ENCODE results near the gene WDR82. TPM values are rescaled to one million over a fixed set of nuclear protein-coding genes. Genes with fewer than 3 reads are reported as not detected.

The WDR82 gene
- total and polyA plus RNA-seq, 9 of the 15 experiments (the other 6 are each of a cell fraction or from before 2014, with no cell fraction given), result 6.4 to 62.9 (median 37.1) TPM

GRCh38 chr3:52253314-52254304 is 24.8 kb downstream of the WDR82 start:
- 0 out of 2 replicates have a peak, but pooled peaks cover 6% of the 10 kb centered on the region for H4K20me1 ChIP-seq (replicated peaks; ENCODE audit: control insufficient read depth, insufficient read depth, low read length)
- no peaks in the 10 kb centered on the region for H3K9me1 ChIP-seq (ENCODE audit: control insufficient read depth, insufficient read depth, low read length)
- no peaks in the 10 kb centered on the region; the same call in 2 of the 3 replicates for H3K79me2 ChIP-seq (ENCODE audit: control insufficient read depth, insufficient read depth, low read length)
- in situ Hi-C loops (cut with MboI) (no loop called here), intact Hi-C loops (cut with micrococcal nuclease) (no loop called here)
- H3K27me3 ChIP-seq (ENCODE audit: control insufficient read depth in 2 of 2, insufficient read depth in 2 of 2, low read length in 2 of 2), result no peaks in the 10 kb centered on the region
- 87% methylated on average over 11 of the region's 12 CpGs for WGBS (ENCODE audit: insufficient coverage, low coverage, missing lambda C conversion rate)
- ATAC-seq, result peak; percentile 64
- H3K9ac ChIP-seq (ENCODE audit: insufficient read depth in 1 of 2, low read depth in 2 of 2, low read length in 2 of 2), result no peak overlapping the region
- H3K4me1 ChIP-seq (replicated peaks in 1 of 2; ENCODE audit: control insufficient read depth in 2 of 2, insufficient read depth in 2 of 2, low read length in 2 of 2), result peaks cover 0 to 10% of the 10 kb centered on the region in 2 experiments; a peak in 4 of 5 replicates
- no peak overlapping the region for H3K27ac ChIP-seq (ENCODE audit: extremely low read depth, low read depth, low read length)
- FAIRE-seq, result no peak
- no TSS peak for BruUV-seq (replicated peaks)
- H3K4me2 ChIP-seq (ENCODE audit: insufficient read depth, low read length), result no peak overlapping the region
- H2AFZ ChIP-seq (ENCODE audit: low read depth, low read length), result no peak overlapping the region
- H3K9me3 ChIP-seq (replicated peaks; ENCODE audit: control insufficient read depth, insufficient read depth, low read depth, low read length), result no peaks in the 10 kb centered on the region
- ChIA-PET POLR2A (interaction anchor here (0.6 to 1.3 kb wide), 5 partner anchors 9 to 258 kb away, joined by 3 to 5 read pairs (median 3); partner anchors contain the start of gene RPL29), CTCF (ENCODE audit: low intra/inter-chr PET ratio) (no interaction called here)
- DNase-seq (ENCODE audit: extremely low read depth in 1 of 4, low spot score in 3 of 4), result no peak
- H3K4me3 ChIP-seq, result no peak overlapping the region
- TF ChIP-seq MEIS2 (IDR thresholded peaks at IDR 0.05; ENCODE audit: partially characterized antibody) (peak; percentile 33), SUPT5H (IDR thresholded peaks at IDR 0.05) (0 out of 2 replicates have a peak, but pooled peaks have one; percentile 32), ZNF384 (IDR thresholded peaks at IDR 0.05; ENCODE audit: low read depth, low read length) (0 out of 2 replicates have a peak, but pooled peaks have one; percentile 32), SREBF1 (IDR thresholded peaks at IDR 0.05; ENCODE audit: borderline replicate concordance, low read depth, low read length) (no peak), HSF4 (CRISPR knock-in tag; IDR thresholded peaks at IDR 0.05; ENCODE audit: borderline replicate concordance) (no peak), ARNT (IDR thresholded peaks at IDR 0.05) (no peak), SPI1 (IDR thresholded peaks at IDR 0.05; ENCODE audit: borderline replicate concordance, low read depth, low read length) (peak; percentile 93), POLR2AphosphoS2 (IDR thresholded peaks at IDR 0.05; ENCODE audit: low read length) (peak; percentile 70; the same call in 1 of the 2 replicates), PKNOX1 (IDR thresholded peaks at IDR 0.05) (peak; percentile 29; the same call in 1 of the 2 replicates)
- peaks cover 81% of the 10 kb centered on the region for H3K36me3 ChIP-seq (ENCODE audit: control insufficient read depth, insufficient read depth, low read length)
